Omental fat pad (tissue), 4 donors: Measurements from ENCODE around the gene PAX4. TPM values are rescaled to one million over a fixed set of nuclear protein-coding genes. Genes with fewer than 3 reads are reported as not detected.

ENCODE experiments used
- ATAC-seq: fragments of 150-250 bp; one replicate; pipeline ENCODE4 v1.9.1; 2016; ENCODE audit warnings: mild to moderate bottlenecking, moderate library complexity; ENCODE audit not compliant: low FRiP score
- DNase-seq: peaks from one replicate; pipeline ENCODE4 v3.0.0-alpha.2; 2019; ENCODE audit warnings: low spot score
- CTCF ChIP-seq, 3 donors: fragments of 450-650 bp; IDR thresholded peaks; one replicate each; pipeline ENCODE4 v1.5.1; 2016 to 2017; ENCODE audit warnings: antibody characterized with exemption in 3 of 3, mild to moderate bottlenecking in 3 of 3, moderate library complexity in 2 of 3
- total RNA-seq, 4 donors: library from RNA; depleted of rRNA; stranded (reverse); fragments of >200 nt; gene quantifications; one replicate each; pipeline ENCODE4 v1.1.0, GENCODE V29; 2016

PAX4 gene
- total RNA-seq, 4 donors from 2014 or later = not detected

DNA sequence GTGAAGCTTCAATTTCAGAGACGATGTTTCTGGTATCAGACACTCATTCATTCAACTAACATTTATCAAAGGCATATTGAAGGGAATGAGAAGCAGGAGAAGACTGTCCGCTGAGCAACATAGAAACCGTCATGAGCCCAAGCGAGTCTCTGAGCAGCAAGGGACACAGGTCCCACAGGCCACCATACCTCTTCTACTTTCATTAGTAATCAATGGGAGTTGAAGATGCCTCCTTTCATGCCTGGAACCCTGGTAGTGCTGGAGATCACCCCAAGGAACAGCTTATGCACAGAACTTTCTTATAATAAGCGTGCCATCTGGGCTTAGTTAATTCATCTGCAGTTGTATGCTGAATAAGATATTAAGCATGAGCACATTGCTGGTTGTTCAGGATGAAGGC is 1.2 kb downstream of the PAX4 start:
- no peak for TF ChIP-seq CTCF (IDR thresholded peaks at IDR 0.05)
- no peak for ATAC-seq
- DNase-seq = no peak

DNA sequence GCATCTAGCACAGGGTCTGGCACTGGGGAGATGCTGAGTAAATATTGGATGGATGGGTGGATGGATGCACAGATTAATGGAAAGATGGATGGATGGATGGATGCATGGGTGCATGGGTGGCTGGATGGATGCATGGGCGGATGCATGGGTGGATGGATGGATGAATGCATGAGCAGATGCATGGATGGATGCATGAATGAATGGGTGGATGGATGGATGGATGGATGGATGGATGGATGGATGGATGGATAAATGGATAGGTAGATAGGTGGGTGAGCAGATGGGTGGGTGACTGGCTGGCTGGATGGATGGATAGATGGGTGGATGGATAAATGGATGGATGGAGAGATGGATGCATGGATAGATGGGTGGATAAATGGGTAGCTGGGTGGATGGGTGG is 5.7 kb downstream of the PAX4 start:
- ATAC-seq = no peak
- DNase-seq = no peak
- no peak for TF ChIP-seq CTCF (IDR thresholded peaks at IDR 0.05)

DNA sequence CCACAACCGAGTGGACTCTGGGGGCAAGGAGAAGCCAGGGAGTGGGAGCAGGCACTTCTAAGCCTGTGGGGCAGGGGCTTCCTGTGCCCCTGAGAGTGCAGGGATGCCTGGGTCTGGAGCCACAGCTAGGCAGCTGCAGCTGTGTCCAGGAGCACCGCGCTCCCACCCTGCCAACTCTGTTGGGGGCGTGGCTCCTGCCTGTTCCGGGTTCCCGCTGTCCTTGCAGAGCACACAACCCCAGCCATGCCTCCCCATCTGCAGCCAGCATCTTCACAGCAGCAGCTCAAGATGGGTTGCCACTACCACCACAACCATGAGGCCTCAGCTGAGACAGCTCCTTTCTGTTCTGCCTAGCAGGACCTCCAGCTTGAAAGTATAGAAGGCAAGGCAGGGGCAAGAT is 8.6 kb downstream of the PAX4 start:
- no peak for ATAC-seq
- TF ChIP-seq CTCF (IDR thresholded peaks at IDR 0.05) = no peak
- no peak for DNase-seq

- ATAC-seq (no peak), DNase-seq (no peak)
- TF ChIP-seq CTCF (IDR thresholded peaks at IDR 0.05) = no peak
Measured at GRCh38 chr7:127608446-127608845, 9.5 kb downstream of the PAX4 start.

DNA sequence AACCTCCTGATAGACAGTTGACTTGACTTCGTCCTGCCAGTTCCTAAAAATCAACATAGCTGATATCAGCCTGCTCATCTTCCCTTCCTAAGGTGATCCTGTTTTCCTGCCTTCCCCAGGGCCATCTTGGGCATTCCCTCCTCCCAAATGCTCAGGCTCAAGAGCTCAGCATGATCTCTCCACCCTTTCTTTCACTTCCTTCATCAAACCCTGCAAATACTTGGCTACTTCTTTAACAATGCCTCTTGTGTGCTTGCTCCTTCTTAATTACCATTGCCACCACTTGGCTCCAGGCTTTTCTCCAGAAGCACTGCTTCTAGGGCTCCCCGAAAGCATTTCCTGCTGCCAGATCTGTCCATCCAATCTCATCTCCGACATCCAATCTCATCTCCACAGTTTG is 17.1 kb downstream of the PAX4 start:
- ATAC-seq (no peak), DNase-seq (no peak)
- TF ChIP-seq CTCF (IDR thresholded peaks at IDR 0.05) = no peak

GRCh38 chr7:127598318-127598717 is 19.6 kb downstream of the PAX4 start:
- ATAC-seq = no peak

DNA sequence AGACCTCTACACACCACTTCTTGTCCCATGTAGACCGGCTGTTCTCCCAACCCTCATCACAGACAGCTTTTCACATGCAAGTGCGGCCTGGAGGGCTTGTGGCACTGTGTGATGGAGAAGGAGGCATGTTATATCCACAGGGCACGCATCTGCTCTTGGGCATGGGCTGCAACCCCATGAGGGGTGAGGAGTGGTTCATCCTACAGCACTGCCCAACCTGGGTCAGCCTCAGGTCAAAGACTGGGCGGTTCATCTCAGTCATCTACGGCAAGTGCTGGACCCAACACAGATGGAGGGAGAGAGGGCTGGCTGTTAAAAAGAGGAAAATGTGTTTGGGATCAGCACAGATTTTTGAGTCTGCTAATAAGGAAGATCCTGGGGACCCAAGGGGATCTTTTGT is 22.2 kb downstream of the PAX4 start:
- TF ChIP-seq CTCF (IDR thresholded peaks at IDR 0.05) = no peak
- ATAC-seq (no peak), DNase-seq (no peak)

More at GRCh38 chr7:127598318-127598717, 19.6 kb downstream of the PAX4 start:
- no peak for TF ChIP-seq CTCF (IDR thresholded peaks at IDR 0.05)
- DNase-seq = no peak
